ENCODE measurements around the gene LHFPL6. TPM values are rescaled to one million over a fixed set of nuclear protein-coding genes. Genes with fewer than 3 reads are reported as not detected.
A peak's percentile ranks its signal among the peaks of the same experiment; 100 is the strongest.

LHFPL6 gene
- total and polyA plus RNA-seq, 4 donors, result 22.7 to 115 (median 36.1) TPM

DNA sequence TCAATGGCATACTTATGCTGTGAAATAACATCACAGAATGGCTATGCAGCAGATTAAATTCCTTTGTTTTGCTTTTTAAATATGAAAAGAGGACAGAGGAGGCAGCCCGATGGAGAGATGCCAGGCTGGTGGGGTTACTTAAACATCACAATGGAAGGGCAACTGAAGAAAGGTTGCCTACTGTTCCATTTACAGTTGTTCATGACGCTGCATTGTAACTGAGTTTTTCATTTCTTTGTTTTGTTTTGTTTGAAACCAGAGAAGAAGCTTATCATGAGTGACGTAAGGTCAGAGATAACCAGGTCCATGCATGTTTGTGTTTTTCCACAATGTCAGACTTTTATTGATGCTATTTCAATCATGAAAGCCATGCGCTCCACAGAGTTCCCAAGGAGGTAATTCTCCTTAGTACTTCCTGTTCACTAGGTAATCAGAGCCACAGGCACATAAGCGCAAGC is 273.8 kb downstream of the LHFPL6 start:
- no peaks in the 10 kb centered on the region for H3K27me3 ChIP-seq (ENCODE audit: control insufficient read depth in 3 of 3, insufficient read depth in 3 of 3, low read length in 2 of 3)
- H3K4me1 ChIP-seq (ENCODE audit: control insufficient read depth in 5 of 5, insufficient read depth in 5 of 5, low read length in 5 of 5), result peaks cover 0 to 11% (median 5%) of the 10 kb centered on the region in 5 donors
- ATAC-seq (ENCODE audit: insufficient read depth, low FRiP score) (no peak), DNase-seq (no peak)
- H3K36me3 ChIP-seq (ENCODE audit: control insufficient read depth in 4 of 4, insufficient read depth in 4 of 4, low read length in 4 of 4), result no peaks in the 10 kb centered on the region
- H3K9me3 ChIP-seq (ENCODE audit: control insufficient read depth in 4 of 4, insufficient read depth in 3 of 4, low read length in 3 of 4), result peaks cover 0 to 3% (median 0%) of the 10 kb centered on the region in 4 donors
- no peak for TF ChIP-seq CTCF (IDR thresholded peaks at IDR 0.05; ENCODE audit: control extremely low read depth, extremely low read depth)
- no peak overlapping the region for H3K27ac ChIP-seq (ENCODE audit: low read depth in 1 of 2, low read length in 1 of 2)
- H3K9ac ChIP-seq (ENCODE audit: insufficient read depth in 1 of 2, low read length in 2 of 2), result no peak overlapping the region
- H3K4me3 ChIP-seq, result no peak overlapping the region
- 78 to 83% methylated on average over 5 of the region's 5 CpGs for WGBS, 2 donors

DNA sequence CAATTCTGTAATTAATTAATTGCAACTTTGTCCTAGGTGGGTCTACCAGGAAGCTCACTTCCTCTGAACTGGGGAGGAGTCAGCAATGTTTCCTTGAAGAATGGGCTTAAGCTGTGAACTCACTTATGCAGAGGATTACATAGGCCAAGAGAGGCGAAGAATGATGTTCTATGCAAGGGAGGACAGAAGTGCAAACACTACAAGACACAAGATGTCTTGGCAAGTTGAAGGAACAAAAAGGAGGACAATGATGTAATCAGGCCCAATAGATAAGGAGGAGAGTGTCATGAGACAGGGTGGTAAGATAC is 275.9 kb downstream of the LHFPL6 start:
- no peak for ATAC-seq (ENCODE audit: insufficient read depth, low FRiP score)
- no peaks in the 10 kb centered on the region for H3K27me3 ChIP-seq (ENCODE audit: control insufficient read depth in 3 of 3, insufficient read depth in 3 of 3, low read length in 2 of 3)
- no peak for TF ChIP-seq CTCF (IDR thresholded peaks at IDR 0.05; ENCODE audit: control extremely low read depth, extremely low read depth)
- H3K27ac ChIP-seq (ENCODE audit: low read depth in 1 of 2, low read length in 1 of 2), result no peak overlapping the region
- 80 to 85% methylated on average over 1 of the region's 1 CpG for WGBS, 2 donors
- H3K9me3 ChIP-seq (ENCODE audit: control insufficient read depth in 4 of 4, insufficient read depth in 3 of 4, low read length in 3 of 4), result peaks cover 0 to 3% (median 0%) of the 10 kb centered on the region in 4 donors
- no peak overlapping the region for H3K4me3 ChIP-seq
- H3K9ac ChIP-seq (ENCODE audit: insufficient read depth in 1 of 2, low read length in 2 of 2), result no peak overlapping the region
- peaks cover 0 to 23% (median 5%) of the 10 kb centered on the region in 5 donors for H3K4me1 ChIP-seq (ENCODE audit: control insufficient read depth in 5 of 5, insufficient read depth in 5 of 5, low read length in 5 of 5)
- DNase-seq, result no peak
- H3K36me3 ChIP-seq (ENCODE audit: control insufficient read depth in 4 of 4, insufficient read depth in 4 of 4, low read length in 4 of 4), result no peaks in the 10 kb centered on the region

GRCh38 chr13:39326469-39327171 is 276.4 kb downstream of the LHFPL6 start:
- no peaks in the 10 kb centered on the region for H3K27me3 ChIP-seq (ENCODE audit: control insufficient read depth in 3 of 3, insufficient read depth in 3 of 3, low read length in 2 of 3)
- no peak for TF ChIP-seq CTCF (IDR thresholded peaks at IDR 0.05; ENCODE audit: control extremely low read depth, extremely low read depth)
- H3K9me3 ChIP-seq (ENCODE audit: control insufficient read depth in 4 of 4, insufficient read depth in 3 of 4, low read length in 3 of 4), result peaks cover 0 to 3% (median 0%) of the 10 kb centered on the region in 4 donors
- ATAC-seq (ENCODE audit: insufficient read depth, low FRiP score) (no peak), DNase-seq (peak in 2 of 3 donors; percentile 51 to 71)
- H3K36me3 ChIP-seq (ENCODE audit: control insufficient read depth in 4 of 4, insufficient read depth in 4 of 4, low read length in 4 of 4), result no peaks in the 10 kb centered on the region
- H3K4me1 ChIP-seq (ENCODE audit: control insufficient read depth in 5 of 5, insufficient read depth in 5 of 5, low read length in 5 of 5), result peaks cover 0 to 23% (median 5%) of the 10 kb centered on the region in 5 donors
- H3K4me3 ChIP-seq, result no peak overlapping the region
- WGBS, 2 donors, result 84% methylated on average over 4 of the region's 4 CpGs
- no peak overlapping the region for H3K9ac ChIP-seq (ENCODE audit: insufficient read depth in 1 of 2, low read length in 2 of 2)
- no peak overlapping the region for H3K27ac ChIP-seq (ENCODE audit: low read depth in 1 of 2, low read length in 1 of 2)

Measured in lung (tissue), 12 donors.